Gastrocnemius medialis (tissue), 4 donors: ENCODE results near the gene LDLRAD4.

Source experiments
- POLR2A ChIP-seq, 2 donors: fragments of 450-650 bp; IDR thresholded peaks; one replicate each; pipeline ENCODE4 v1.6.1; 2017; ENCODE audit warnings: antibody characterized with exemption in 2 of 2, mild to moderate bottlenecking in 2 of 2, moderate library complexity in 2 of 2
- TF ChIP-seq, protein P1 (sequence below), 5 experiments: fragments of 450-650 bp in 3 of 5; fragments of 200-600 bp in 2 of 5; sonication (generic) in 2 of 5; IDR thresholded peaks in 4 of 5; conservative IDR thresholded peaks in 1 of 5; 1 replicate in 4 of 5; 2 replicates in 1 of 5; pipeline ENCODE4 v1.5.1; 2016 to 2019; ENCODE audit warnings: antibody characterized with exemption in 5 of 5, mild to moderate bottlenecking in 3 of 5, moderate library complexity in 3 of 5

- TF ChIP-seq, protein P1, sequence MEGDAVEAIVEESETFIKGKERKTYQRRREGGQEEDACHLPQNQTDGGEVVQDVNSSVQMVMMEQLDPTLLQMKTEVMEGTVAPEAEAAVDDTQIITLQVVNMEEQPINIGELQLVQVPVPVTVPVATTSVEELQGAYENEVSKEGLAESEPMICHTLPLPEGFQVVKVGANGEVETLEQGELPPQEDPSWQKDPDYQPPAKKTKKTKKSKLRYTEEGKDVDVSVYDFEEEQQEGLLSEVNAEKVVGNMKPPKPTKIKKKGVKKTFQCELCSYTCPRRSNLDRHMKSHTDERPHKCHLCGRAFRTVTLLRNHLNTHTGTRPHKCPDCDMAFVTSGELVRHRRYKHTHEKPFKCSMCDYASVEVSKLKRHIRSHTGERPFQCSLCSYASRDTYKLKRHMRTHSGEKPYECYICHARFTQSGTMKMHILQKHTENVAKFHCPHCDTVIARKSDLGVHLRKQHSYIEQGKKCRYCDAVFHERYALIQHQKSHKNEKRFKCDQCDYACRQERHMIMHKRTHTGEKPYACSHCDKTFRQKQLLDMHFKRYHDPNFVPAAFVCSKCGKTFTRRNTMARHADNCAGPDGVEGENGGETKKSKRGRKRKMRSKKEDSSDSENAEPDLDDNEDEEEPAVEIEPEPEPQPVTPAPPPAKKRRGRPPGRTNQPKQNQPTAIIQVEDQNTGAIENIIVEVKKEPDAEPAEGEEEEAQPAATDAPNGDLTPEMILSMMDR (IDR thresholded peaks at IDR 0.05 in 4 of 5, conservative IDR thresholded peaks at IDR 0.05 in 1 of 5): no peak
- no peak for TF ChIP-seq POLR2A (IDR thresholded peaks at IDR 0.05)
These were observed 217.2 kb downstream of the LDLRAD4 start for GRCh38 chr18:13435586-13436333.
